Measurements from ENCODE around the gene BRD3OS. TPM values are rescaled to one million over a fixed set of nuclear protein-coding genes. Genes with fewer than 3 reads are reported as not detected.

The BRD3OS gene
- total and polyA plus RNA-seq, 10 of the 15 experiments (the other 5 are each of a cell fraction or from before 2014, with no cell fraction given) = 2.1 to 13.7 (median 10.7) TPM

DNA sequence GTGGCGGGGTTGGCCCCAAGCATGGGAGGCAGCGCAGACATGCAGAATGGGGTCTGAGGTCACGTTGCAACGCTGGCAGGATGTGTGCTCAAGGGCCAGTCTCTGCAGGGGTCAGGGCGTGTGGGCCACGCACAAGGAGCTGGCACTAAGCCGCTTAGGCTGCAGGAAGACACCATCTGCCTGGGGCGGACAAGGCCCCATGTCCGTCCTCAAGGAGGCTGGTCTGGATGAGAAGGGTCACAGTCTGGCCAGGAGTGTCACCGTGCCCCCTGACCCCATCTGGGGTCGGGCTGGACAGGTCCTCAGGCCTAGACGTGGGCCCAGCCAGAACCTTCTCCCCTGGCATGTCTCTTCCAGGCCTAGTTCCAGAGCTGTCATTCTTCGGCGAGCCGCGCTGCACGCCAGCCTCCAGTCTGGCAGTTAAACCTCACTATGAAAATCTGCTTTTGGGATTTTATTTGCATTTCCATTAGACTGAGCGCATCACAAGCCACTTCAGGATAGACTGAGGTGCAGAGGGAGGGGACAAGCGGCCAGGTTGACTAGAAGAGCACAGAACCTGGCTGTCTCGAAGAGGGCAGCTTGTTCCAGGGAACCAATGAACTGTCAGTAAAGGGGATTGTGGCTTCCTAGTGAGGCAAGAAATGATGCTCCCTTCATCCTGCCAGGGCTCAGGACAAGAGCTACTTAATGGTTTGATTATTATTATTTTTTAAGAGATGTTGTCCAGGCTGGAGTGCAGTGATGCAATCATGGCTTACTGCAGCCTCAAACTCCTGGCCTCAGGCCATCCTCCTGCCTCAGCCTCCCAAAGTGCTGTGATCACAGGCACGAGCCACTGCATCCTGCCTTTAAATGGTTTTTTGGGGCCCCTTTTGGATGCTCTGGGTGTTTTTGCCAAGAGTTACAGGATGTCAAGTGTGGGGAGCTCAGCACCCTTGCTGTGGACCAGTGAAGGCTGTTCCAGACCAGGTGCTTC lies 4.3 kb downstream of the BRD3OS start:
- no peaks in the 10 kb centered on the region for H3K27me3 ChIP-seq (replicated peaks in 1 of 2; ENCODE audit: control insufficient read depth in 2 of 2, insufficient read depth in 2 of 2, low read length in 1 of 2)
- FAIRE-seq (no peak), ATAC-seq (no peak), DNase-seq (ENCODE audit: low read depth, low spot score) (no peak)
- CTCF ChIA-PET = no interaction called here
- no peak overlapping the region for H3K27ac ChIP-seq (ENCODE audit: control insufficient read depth, insufficient read depth)
- no peak overlapping the region for H3K4me3 ChIP-seq
- H3K9ac ChIP-seq (ENCODE audit: control insufficient read depth, insufficient read depth, low read length) = no peak overlapping the region
- H4K20me1 ChIP-seq (ENCODE audit: control insufficient read depth, insufficient read depth) = no peaks in the 10 kb centered on the region
- peaks cover 5% of the 10 kb centered on the region for H3K4me1 ChIP-seq (ENCODE audit: control insufficient read depth, insufficient read depth, low read length)
- RAD21 ChIA-PET (ENCODE audit: unreplicated experiment) = no interaction called here
- POLR2A ChIA-PET = no interaction called here
- SMC1A ChIA-PET (ENCODE audit: uncharacterized antibody, unreplicated experiment) = no interaction called here
- no peak for TF ChIP-seq BCLAF1 (IDR thresholded peaks at IDR 0.05)
- no peak for TF ChIP-seq SIX5 (IDR thresholded peaks at IDR 0.05; ENCODE audit: low read depth, low read length, severe bottlenecking)
- TF ChIP-seq EP300 (IDR thresholded peaks at IDR 0.05; ENCODE audit: borderline replicate concordance in 1 of 2, control insufficient read depth in 1 of 2, low read depth in 2 of 2, low read length in 2 of 2) = no peak
- no peak for TF ChIP-seq TAF1 (IDR thresholded peaks at IDR 0.05; ENCODE audit: borderline replicate concordance, low read depth, low read length)
- no peak for TF ChIP-seq CUX1 (IDR thresholded peaks at IDR 0.05; ENCODE audit: insufficient replicate concordance, low read depth, low read length)
- TF ChIP-seq POU2F2 (IDR thresholded peaks at IDR 0.05; ENCODE audit: borderline replicate concordance, low read depth, low read length) = no peak
- TF ChIP-seq ZBTB40 (IDR thresholded peaks at IDR 0.05; ENCODE audit: borderline replicate concordance) = no peak
- no peak for TF ChIP-seq ZNF207 (IDR thresholded peaks at IDR 0.05; ENCODE audit: borderline replicate concordance)
- WGBS (ENCODE audit: insufficient coverage, insufficient replicate concordance, low lambda C conversion rate, missing lambda C conversion rate) = 76% methylated on average over 21 of the region's 21 CpGs
- no peak overlapping the region for H3K4me2 ChIP-seq (ENCODE audit: control insufficient read depth, insufficient read depth)
- no peaks in the 10 kb centered on the region for H3K9me3 ChIP-seq (replicated peaks; ENCODE audit: control insufficient read depth, insufficient read depth, low read length)
- intact Hi-C loops (cut with micrococcal nuclease; ENCODE audit: unreplicated experiment) (no loop called here), in situ Hi-C loops (cut with MboI) (no loop called here)
- no peak overlapping the region for H2AFZ ChIP-seq (ENCODE audit: control insufficient read depth, low read depth, low read length)
- H3K36me3 ChIP-seq (ENCODE audit: control insufficient read depth in 2 of 2, insufficient read depth in 2 of 2, low read length in 1 of 2) = peaks cover 0 to 4% of the 10 kb centered on the region in 2 experiments; a peak in 3 of 4 replicates
- H3K79me2 ChIP-seq (ENCODE audit: control insufficient read depth, insufficient read depth, low read length) = no peaks in the 10 kb centered on the region
- BruUV-seq (replicated peaks) = no TSS peak

All from GM12878 (cell line).